ENCODE data around the gene DIRAS1. TPM values are rescaled to one million over a fixed set of nuclear protein-coding genes. Genes with fewer than 3 reads are reported as not detected.

The DIRAS1 gene, protein sequence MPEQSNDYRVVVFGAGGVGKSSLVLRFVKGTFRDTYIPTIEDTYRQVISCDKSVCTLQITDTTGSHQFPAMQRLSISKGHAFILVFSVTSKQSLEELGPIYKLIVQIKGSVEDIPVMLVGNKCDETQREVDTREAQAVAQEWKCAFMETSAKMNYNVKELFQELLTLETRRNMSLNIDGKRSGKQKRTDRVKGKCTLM
- total RNA-seq: 2.7 TPM

DNA sequence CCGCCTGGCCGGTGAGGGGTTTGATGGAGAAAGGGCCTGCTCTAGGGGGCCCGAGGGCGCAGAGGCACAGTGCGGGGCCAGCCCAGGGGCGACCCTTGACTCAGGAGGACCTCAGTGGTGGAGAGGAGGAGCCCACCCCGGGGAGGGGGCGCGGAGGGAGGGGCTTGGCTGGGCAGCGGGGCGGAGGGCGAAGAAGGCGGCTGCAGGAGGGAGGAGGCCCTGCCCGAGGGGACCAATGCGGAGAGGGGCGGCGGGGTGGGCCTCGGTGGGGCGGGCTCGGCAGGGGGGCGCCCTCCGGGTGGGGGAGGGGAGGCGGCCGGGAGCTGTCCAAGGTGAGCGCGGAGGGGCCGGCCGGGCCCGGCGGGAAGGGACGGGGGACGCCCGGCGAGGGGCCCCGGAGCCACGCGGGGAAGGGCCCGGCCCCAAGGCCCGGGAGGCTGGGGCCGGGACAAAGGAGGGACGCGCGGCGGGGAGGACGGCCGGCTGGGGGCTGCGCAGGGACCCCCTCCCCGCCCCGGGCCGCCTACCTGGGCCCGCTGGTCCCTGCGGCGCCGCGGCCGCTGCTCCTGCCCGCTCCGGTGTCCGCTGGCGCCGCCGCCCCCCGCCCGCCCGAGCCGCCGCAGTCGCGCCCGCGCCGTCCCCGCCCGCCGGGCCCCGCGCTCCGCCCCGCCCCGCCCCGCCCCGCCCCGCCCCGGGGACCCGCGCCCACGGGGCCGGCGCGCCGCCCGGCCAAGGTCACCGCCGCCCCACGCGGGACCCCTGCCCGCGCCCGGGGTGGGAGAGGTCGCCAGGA, at the start of gene DIRAS1:
Gene DIRAS1 (minus strand): TSS at position 596 of the 793 bp plus-strand sequence. CDS start 3,566 bp downstream, outside the sequence.
- DNase-seq: no peak

DNA sequence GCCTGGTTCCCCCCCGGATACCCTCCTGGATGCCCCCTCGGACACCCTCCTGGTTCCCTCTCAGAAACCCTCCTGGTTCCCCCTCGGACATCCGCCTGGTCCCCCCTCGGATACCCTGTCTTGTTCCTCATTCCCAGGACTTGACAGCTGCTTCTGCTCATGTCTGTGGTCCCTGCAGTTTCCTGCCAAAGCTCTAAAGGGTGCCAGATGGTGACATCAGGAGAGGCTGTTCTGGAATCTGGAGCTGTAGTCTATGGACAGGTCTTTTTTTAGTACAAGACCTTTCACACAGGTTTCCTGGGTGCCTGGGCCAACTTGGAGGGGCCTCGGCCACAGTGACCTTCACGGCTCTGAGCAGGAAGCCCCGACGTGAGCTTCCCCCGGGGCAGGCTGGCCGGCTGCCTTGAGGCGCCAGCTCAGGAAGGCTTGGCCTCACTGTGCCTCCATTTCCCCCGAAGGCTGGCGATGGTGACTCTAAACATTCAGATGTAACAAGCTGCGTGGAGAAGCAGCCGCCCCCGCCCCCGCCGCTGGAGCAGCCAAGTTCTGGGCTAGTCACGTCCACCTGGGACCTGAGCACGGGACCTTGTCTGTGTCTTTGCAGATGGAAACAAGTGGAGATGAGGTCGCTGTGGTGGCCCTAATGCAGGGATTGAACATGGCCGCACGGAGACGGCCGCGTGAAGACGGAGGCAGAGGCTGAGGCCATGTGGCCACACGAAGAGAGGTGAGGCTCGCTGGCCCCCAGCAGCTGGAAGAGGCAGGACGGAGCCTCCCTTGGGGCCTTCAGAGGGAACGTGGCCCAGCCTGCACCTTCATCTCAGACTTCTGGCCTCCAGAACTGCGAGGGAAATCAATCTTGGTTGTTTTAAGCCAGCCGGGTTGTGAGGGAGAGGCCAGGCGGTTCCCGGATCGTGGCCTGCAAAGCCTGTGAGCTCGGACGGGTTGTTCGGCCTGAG, 49.2 kb upstream of the DIRAS1 start:
- DNase-seq: peak; percentile 89

DNA sequence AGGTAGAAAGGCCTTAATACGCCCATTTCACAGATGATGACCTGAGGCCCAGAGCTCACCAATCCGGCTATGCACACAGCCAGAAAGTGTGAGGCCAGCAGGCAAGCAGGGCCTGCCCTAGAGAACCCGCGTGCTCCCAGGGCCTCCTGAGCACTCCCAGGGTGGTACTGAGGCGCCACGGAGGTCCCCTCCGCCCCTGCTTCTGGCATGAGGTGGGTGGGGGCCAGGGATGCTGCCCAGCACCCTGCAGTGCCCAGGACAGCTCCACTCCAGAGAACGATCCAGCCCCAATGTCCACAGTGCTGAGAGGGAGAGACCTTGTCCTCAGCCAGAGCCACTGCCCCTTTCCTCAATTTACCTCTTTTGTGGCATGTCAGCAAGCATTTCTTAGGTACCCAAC, 48.0 kb upstream of the DIRAS1 start:
- DNase-seq: no peak

DNA sequence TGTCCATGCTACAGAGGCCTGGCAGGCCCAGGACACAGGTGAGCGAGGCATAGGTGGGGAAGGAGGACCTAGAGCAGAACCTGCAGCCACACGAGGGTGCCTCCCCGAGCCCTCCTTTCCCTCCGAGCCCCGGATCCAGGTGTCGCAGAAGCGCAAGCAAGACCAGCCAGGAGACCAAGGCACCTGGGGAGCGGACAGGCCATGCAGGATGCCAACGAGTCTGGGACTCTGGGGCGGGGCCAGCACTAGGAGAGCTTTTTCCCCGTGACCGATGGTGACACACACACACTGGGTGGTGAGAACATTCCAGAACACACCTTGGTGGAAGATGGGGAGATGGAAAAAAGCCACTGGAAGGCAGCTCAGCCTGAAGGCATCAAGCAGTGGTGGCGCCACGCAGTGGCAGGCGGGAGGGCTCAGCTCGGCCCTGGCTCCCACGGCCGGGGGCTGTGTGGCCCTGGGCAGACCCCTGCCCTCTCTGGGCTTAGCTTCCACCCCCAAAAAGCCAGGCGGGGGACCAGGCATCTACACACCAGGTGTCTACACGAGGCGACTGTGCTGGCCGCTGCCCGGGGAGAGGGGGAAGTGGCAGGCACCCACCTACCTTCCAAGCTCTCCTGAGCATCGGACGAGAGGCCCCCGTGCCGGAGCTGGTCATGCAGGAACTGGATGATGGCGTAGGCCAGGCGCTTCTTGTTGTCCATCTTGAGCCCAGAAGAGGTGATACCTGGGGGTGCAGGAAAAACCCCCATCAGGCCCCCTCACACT, 47.4 kb upstream of the DIRAS1 start:
- DNase-seq: no peak

DNA sequence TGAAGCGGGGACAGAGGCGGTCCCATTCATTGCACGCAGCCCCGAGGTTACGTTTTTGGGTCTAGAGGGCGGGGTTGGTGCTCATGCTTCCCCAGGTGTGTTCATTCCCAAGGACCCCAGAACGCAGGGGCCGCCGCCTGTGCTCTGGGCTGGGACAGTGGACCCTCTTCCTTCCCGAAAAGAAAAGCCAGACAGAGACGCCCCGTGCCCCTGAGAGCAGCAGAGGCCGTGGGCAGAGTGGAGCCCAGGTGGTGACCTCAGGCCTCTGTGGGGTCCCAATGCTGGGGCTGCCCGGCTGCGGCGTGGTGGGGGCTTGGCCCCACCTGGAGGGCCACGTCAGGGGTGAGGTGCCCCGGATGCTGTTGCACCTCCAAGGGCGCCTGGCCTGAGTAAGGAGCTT, 46.5 kb upstream of the DIRAS1 start:
- DNase-seq: no peak

DNA sequence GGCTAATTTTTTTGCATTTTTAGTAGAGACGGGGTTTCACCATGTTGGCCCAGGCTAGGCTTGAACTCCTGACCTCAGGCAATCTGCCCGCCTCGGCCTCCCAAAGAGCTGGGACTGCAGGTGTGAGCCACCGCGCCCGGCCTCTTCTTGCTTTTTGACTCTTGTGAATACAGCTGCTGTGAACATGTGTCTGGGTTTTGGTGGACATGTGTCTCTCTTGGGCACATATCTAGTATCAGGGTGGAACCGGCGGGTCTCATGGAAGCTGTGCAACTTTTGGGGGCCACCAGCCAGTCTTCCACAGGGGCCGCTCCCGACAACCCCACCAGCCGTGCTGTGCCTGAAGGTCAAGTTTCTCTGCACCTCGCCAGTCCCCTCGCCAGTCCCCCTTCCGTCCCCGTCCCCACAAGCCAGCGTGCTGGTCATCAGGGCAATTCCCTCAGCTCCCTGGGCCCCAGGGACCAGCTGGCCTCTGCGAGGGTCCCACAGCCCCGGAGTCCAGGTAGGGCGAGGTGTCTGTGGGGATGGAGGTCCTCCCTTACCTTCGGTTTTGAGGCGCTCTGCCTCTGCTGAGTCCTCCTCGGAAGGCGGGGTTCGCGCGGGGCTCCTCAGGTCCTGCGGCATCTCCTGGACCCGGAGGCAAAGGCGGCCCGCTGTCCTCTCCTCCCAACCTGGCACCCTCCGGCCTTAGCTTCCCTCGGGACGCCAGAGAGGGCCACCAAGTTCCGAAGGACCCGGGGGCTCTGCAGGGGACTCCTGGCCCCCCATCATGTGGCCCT, 45.6 kb upstream of the DIRAS1 start:
- DNase-seq: no peak

DNA sequence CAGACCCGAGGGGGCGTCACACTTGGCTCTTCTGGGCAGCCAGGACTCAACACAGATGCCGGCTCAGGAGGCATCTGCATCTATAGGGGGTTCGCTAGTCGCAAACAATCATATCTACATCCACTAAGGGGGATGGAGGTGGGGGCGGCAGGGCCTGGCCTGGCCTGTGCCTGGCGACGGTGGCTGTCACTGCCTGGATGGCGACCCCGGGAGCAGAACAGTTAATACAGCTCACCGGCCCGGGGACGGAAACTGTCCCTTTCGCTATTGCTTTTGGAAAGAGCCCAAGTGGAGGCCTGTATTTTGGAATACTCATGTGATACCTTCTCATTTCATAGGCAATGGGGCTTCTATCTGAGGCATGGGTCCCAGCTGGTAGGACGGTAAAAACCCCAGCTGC, 44.2 kb upstream of the DIRAS1 start:
- no peak for DNase-seq

DNA sequence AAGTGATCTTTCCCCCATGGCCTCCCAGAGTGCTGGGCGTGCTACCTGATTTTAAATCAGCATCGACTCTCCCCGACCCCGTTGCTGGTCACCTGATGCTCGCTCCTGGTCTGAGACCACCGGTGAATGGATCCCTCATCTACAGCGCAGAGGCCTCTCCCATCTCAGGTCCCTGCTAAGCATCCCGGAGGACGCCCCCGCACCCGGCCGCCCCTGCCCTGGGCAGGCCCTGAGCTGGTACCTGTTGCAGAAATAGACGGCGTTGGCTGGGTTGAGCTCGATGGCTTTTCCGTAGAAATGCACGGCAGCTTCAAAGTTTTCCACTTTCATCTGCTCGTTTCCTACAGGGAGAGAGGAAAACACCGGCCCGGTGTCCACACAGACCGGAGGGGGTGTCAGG, 43.8 kb upstream of the DIRAS1 start:
- DNase-seq: no peak

DNA sequence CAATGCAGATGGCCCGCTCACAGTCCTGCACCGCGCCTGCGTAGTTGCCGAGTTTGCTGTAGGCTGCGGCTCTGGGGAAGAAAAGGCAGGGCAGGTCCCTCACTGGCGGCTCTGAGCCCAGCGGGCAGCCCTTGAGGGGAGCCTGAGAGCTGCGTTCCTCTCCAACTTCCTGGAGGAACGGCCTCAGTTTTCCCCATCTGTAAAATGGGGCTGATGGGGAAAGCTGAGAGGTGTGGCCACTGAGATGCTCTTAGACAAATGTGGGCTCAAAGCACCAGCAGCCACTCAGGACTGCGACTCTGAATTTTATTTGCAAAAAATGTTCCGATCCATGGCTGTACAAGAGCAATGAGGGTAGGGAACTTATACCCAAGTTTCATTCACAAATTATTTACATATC, 42.5 kb upstream of the DIRAS1 start:
- no peak for DNase-seq

DNA sequence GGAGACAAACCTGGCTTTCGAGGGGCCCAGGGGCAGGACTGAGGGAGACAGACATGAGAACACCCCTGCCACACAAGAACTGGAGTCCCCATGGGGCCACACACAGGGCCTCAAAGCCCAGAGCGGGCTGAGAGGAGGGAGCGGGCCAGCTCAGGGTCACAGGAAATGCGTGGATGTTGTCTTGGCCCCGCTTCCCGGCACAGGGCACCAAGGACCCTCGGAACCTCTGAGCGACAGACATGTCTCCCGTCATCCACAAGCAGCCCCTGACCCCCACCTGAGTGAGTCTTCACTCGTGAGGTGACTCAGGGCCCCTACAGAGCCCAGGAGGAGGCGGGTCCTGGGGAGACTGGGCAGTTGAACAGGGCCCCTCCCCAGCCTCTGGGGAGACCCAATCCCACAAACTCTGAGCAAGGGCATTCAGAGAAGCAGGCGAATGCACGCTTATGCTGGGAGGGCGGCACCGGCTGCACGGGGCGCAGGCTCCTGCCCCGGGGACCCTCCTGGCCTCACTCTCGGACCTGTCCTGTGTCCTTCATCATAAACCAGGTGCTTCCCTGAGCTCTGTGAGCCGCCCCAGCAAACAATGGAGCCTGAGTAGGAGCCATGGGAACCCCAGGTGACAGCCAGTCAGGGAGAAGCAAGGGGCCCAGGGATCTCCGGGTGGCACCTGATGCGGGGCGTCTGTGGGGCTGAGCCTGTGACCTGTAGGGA, 41.8 kb upstream of the DIRAS1 start:
- no peak for DNase-seq

DNA sequence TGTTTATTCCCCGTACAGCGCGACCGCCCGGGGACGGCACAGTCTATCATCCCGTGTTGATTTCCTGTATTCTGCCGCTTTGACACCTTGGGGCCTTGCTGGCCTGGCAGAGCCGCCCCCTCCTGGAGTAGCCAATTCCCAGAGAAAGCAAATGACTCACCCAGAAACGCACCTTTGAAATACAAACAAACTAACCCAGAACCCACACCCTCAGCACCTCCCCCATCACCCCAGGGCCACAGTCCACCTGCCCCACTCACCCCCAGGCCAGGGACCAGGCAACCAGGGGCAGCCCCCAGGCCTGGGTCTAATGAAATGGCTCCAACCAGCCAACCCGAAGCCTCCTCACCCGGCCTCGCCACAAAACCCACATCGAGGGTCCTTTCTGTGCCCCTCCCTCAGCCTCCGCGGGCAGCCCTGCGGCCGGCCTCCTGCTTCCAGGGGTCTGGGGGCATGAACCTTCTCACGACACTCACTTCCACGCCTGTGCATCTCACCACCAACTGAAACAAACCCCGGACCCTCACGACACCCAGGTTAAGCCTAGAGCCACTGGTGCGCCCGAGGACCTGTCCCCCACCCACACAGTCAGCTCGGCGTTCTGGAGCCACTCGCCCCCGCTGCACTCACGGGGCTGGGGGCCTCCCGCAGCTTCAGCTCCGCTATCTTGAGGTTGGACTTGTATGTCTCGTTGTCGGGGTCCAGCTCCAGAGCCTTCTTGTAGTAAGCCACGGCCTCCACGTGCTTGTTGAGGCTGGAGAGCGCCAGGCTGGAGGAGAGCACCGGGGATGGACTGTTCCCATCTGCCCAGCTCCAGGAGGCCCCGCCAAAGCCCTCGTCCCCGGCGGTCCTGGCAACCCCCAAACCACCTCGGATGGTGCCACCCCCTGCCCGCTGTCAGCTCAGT, 41.0 kb upstream of the DIRAS1 start:
- no peak for DNase-seq

DNA sequence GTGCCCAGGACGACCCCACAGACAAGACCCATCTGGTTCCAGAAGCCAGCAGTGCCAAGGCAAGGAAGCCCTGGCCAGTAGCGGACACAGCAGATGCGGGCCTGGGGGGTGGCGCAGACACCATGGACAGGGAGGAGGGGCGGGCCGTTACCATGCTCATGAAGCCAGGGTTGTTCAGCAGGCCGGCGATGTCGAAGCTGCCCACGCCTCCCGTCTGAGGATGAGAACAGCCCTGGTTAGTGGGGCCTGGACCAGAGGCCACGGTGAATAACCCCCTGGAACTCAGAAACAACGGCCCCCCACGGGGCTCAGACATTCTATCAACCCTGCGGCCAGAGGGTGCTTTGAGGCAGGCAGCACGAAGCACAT, 40.1 kb upstream of the DIRAS1 start:
- no peak for DNase-seq

DNA sequence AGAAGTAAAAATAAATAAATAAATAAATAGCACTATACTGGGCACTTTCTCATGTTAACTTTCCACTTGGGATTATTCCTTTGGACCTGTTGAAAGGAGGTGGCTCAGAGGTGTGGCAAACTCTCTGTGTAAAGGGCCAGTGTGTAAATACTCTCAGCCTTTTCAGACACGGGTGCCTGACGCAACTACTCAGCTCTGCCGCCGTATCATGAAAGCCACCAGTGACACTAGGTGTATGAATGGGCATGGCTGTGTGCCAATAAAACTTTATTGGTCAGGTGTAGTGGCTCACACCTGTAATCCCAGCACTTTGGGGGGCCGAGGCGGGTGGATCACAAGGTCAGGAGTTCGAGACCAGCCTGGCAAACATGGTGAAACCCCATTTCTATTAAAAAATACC, 38.8 kb upstream of the DIRAS1 start:
- DNase-seq: no peak

DNA sequence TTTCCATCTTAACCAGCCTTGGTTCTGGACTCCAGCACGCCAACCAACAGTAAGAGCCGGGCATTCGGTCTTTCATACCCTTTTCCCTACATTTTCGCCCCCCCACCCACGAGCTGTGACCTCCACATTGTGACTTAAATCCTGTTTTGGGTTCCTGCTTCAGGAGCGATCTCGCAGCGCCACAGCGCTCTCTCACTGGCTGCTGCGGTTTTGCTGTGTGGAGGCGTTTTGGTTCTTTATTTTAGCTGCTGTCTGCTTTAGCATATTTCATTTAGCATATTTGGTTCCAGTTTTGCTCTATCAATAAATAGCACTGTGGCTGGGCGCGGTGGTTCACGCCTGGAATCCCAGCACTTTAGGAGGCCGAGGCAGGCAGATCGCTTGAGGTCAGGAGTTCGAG, 38.2 kb upstream of the DIRAS1 start:
- no peak for DNase-seq

DNA sequence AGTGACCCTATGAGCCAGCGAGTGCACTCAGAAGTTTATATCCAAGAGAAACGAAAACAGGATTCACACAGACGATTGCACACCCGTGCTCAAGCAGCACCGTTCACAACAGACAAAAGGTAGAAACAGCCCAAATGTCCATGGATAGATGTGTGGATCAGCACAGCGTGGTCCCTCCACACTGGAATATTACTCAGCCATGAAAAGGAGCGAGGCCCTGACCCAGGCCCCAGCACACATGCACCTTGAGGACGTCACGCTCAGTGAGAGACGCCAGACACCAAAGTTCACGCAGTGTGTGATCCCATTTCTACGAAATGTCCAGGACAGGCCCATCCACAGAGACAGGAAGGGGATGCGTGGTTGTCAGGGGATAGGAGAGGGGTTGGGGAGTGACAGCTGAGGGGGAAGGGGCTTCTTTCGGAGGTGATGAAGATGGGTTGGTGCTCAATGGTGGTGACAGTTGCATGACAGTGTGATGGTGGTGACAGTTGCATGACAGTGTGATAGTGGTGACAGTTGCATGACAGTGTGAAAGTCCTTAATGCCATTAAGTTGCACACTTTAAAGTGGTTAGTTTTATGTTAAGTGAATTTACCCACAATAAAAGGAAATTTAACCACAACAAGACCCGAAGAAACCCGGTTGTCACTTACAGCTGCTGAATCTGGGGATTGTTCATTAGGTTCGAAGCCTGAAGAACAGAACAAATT, 37.6 kb upstream of the DIRAS1 start:
- no peak for DNase-seq

DNA sequence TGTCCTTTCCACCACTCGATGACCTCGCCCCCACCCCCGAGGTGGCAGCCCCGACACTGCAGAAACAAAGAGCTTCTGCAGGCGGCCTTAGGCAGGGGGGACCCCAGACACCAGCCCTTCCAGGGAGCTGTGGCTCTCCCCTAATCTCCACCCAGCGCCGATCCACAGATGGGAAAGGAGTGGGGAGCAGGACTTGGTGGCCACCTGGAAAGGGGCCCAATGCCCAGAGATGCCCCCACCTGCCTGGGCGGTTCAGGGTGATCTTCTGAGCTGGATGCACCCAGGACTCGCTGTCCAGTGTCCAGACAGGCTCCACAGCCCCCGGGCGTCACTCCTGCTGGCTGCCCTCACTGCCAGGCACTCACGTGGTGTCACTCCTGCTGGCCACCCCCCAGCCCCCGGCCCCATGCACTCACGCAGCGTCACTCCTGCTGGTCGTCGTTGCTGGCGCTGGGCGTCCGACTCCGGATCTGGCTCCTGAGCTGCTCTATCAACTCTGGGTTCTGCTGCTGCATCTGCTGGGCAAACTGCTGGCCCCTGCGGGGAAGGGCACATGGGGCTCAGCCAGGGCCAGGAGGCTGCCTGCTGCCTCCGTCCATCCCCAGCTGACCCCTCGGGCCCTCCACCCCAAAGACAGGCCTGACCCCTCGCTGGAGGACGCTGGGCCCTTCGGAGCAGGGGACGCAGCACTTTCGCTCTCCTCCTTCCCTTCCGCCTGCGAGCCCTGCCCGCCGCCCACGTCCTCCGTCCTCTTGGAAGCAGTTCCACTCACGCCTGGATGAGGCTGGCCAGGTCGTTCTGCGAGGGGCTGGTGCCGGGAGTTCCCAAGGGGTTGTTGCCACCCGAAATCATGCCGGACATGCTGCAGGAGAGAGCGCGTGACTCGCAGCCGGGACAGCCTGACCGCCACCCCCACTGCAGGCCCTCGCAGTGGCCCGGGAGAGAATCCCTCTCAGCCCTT, 36.0 kb upstream of the DIRAS1 start:
- DNase-seq: no peak

DNA sequence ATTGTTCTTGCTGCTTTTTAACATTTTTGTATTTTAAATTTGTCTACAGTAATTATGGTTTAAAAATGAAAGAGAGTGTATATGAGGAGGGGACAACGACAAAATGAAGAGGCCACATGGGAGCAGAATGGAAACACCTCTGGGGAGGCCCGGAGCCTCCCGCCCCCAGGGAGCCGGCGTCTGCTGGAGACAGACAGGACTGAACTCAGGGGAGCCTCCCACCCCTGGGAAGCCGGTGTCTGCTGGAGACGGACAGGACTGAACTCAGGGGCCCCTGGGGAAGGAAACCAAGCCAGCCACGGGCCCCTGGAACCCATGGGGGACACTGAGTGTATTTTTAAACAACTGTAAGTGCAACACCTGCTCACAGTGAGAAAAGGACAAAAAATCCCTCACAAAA, 35.3 kb upstream of the DIRAS1 start:
- no peak for DNase-seq

DNA sequence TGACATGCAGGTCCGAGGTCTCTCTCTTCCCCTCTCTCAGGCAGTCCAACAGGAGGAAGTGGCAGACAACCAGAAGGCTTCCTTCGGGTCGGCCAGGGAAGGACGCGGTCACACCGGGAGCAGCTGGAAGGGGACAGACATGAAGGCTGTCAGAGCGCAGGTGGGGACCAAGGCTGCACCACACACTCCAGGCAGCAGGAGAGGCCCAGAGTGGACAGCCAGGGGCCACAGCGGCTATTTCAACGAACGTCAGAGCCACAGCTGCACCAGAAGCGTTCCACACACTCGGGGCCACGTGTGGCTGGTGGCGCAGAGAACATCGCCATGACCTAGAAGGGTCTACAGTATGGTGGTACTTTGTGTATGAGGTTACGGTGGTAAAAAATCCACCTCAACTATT, 34.6 kb upstream of the DIRAS1 start:
- DNase-seq: no peak

Measured in tongue (tissue), 2 donors.